Measurements from ENCODE around the gene NPAS3. TPM values are rescaled to one million over a fixed set of nuclear protein-coding genes. Genes with fewer than 3 reads are reported as not detected.

NPAS3 gene
- total and polyA plus RNA-seq, 2 donors (not counting 1 experiment from before 2014, with no cell fraction given), result 0.10 to 0.50 TPM

DNA sequence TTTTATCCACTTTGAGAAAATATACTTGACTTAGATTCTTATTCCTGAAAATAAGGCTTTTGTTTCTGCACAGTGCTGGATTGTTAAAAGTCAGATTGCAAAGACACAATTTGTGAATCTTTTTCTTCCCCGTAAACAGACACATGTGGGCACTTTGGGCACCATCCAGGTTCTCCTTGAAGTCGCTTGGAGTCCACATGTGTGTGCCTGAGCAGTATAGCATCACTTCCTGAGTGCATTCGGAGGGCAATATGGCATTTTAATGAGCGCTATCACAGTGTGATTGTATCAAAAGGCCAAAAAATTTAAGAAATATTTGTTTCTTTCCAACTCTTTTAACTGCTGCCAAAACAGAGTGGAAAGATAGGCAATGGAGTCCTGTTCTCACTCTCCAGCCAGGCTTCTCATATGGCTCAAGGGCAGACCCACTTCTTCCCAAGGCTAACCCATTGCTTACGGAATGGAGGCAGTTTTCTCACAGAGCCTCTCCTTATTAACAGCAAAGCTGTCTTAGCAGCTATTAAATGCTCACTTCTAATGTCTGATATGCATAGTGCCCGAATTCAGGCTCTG lies 615.1 kb downstream of the NPAS3 start:
- no peak overlapping the region for H3K9ac ChIP-seq (ENCODE audit: insufficient read depth, low read length)
- no peaks in the 10 kb centered on the region for H3K79me2 ChIP-seq (ENCODE audit: control insufficient read depth, insufficient read depth, low read length)
- H3K27me3 ChIP-seq (ENCODE audit: control insufficient read depth, insufficient read depth, low read length), result no peaks in the 10 kb centered on the region
- no peak overlapping the region for H3K4me2 ChIP-seq (ENCODE audit: extremely low read depth, insufficient read depth, low read length)
- H3K4me3 ChIP-seq (replicated peaks in 1 of 4; ENCODE audit: control extremely low read depth in 1 of 4, insufficient read depth in 1 of 4, low read depth in 3 of 4, low read length in 4 of 4), result no peak overlapping the region
- no peaks in the 10 kb centered on the region for H3K9me3 ChIP-seq (ENCODE audit: control insufficient read depth, insufficient read depth, low read depth, low read length)
- TF ChIP-seq EZH2 (IDR thresholded peaks at IDR 0.05; ENCODE audit: low read length, missing control alignments), result no peak
- TF ChIP-seq, protein P1, sequence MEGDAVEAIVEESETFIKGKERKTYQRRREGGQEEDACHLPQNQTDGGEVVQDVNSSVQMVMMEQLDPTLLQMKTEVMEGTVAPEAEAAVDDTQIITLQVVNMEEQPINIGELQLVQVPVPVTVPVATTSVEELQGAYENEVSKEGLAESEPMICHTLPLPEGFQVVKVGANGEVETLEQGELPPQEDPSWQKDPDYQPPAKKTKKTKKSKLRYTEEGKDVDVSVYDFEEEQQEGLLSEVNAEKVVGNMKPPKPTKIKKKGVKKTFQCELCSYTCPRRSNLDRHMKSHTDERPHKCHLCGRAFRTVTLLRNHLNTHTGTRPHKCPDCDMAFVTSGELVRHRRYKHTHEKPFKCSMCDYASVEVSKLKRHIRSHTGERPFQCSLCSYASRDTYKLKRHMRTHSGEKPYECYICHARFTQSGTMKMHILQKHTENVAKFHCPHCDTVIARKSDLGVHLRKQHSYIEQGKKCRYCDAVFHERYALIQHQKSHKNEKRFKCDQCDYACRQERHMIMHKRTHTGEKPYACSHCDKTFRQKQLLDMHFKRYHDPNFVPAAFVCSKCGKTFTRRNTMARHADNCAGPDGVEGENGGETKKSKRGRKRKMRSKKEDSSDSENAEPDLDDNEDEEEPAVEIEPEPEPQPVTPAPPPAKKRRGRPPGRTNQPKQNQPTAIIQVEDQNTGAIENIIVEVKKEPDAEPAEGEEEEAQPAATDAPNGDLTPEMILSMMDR (conservative IDR thresholded peaks at IDR 0.05 in 1 of 2, IDR thresholded peaks at IDR 0.05 in 1 of 2; ENCODE audit: low read depth in 1 of 2, low read length in 2 of 2), result no peak
- H3K27ac ChIP-seq (ENCODE audit: insufficient read depth, low read length), result no peak overlapping the region
- H3K36me3 ChIP-seq (ENCODE audit: control insufficient read depth, insufficient read depth, low read length), result no peaks in the 10 kb centered on the region
- no peaks in the 10 kb centered on the region for H3K4me1 ChIP-seq (ENCODE audit: control insufficient read depth, extremely low read depth, insufficient read depth, low read length)
- no peak overlapping the region for H2AFZ ChIP-seq (ENCODE audit: low read length)
- no peaks in the 10 kb centered on the region for H4K20me1 ChIP-seq (ENCODE audit: control insufficient read depth, extremely low read depth, insufficient read depth, low read length)
- no peak for DNase-seq (ENCODE audit: low read depth in 2 of 2)

DNA sequence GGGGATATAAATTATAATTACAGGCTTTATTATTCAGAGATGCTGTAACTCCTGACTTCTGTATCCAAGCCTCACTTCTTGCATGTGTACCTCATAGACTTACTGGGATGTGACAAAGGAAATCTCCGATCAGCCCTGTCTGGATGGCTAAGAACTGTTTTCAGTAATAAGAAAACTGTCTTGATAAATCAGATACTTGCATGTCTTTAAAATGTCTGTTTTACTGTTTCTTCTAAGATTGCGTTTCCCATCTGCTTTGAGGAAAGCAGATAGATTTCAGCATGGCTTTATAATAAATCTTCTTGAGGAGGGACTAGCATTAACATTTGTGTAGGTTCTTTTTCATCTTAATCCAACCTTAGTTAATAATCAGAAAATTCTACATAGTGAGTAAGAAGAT lies 616.3 kb downstream of the NPAS3 start:
- H3K27ac ChIP-seq (ENCODE audit: insufficient read depth, low read length), result no peak overlapping the region
- no peak for TF ChIP-seq EZH2 (IDR thresholded peaks at IDR 0.05; ENCODE audit: low read length, missing control alignments)

DNA sequence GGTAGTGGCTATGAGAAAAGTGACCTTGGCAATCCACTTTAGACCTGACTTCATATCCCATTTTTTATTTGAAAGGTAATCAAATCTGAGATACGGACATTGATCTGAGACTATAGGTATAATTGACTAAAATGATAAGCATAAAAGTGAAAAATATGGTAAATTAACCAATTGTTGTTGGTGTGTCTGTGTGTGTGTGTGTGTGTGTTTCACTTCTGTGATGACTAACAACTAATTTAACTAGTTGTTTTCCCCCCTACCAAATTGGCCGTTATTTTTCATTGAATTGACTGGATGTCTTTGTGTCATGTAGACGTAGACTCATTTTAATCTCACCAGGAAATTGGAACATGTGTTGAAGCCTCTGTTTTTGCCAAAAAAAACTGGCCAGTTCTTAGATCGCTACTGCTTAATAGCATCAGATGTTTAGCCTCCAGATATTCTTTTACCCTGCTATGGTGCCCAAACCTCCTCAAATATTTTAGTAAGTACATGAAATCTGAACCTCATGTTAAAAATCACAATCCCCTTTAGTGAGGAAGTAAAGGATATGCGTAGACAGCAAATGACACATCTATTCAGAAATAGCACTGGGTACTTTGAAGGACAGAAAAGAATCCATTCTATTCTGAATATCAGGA lies 617.2 kb downstream of the NPAS3 start:
- Histone ChIP-seq H2AFZ (ENCODE audit: low read length) (no peak overlapping the region), H3K9me3 (ENCODE audit: control insufficient read depth, insufficient read depth, low read depth, low read length) (no peaks in the 10 kb centered on the region), H3K36me3 (ENCODE audit: control insufficient read depth, insufficient read depth, low read length) (no peaks in the 10 kb centered on the region), H3K4me3 (replicated peaks in 1 of 4; ENCODE audit: control extremely low read depth in 1 of 4, insufficient read depth in 1 of 4, low read depth in 3 of 4, low read length in 4 of 4) (no peak overlapping the region), H3K27me3 (ENCODE audit: control insufficient read depth, insufficient read depth, low read length) (no peaks in the 10 kb centered on the region), H3K4me1 (ENCODE audit: control insufficient read depth, extremely low read depth, insufficient read depth, low read length) (no peaks in the 10 kb centered on the region), H3K79me2 (ENCODE audit: control insufficient read depth, insufficient read depth, low read length) (no peaks in the 10 kb centered on the region), H3K9ac (ENCODE audit: insufficient read depth, low read length) (no peak overlapping the region), H3K4me2 (ENCODE audit: extremely low read depth, insufficient read depth, low read length) (no peak overlapping the region), H4K20me1 (ENCODE audit: control insufficient read depth, extremely low read depth, insufficient read depth, low read length) (no peaks in the 10 kb centered on the region), H3K27ac (ENCODE audit: insufficient read depth, low read length) (no peak overlapping the region)
- TF ChIP-seq, protein P1 (conservative IDR thresholded peaks at IDR 0.05 in 1 of 2, IDR thresholded peaks at IDR 0.05 in 1 of 2; ENCODE audit: low read depth in 1 of 2, low read length in 2 of 2), result no peak
- TF ChIP-seq EZH2 (IDR thresholded peaks at IDR 0.05; ENCODE audit: low read length, missing control alignments), result no peak
- DNase-seq (ENCODE audit: low read depth in 2 of 2), result peak in 1 of 2 donors; percentile 46

More for the DNA sequence above, 616.3 kb downstream of the NPAS3 start:
- no peak for DNase-seq (ENCODE audit: low read depth in 2 of 2)
- H3K36me3 ChIP-seq (ENCODE audit: control insufficient read depth, insufficient read depth, low read length), result no peaks in the 10 kb centered on the region
- H3K9me3 ChIP-seq (ENCODE audit: control insufficient read depth, insufficient read depth, low read depth, low read length), result no peaks in the 10 kb centered on the region
- no peaks in the 10 kb centered on the region for H4K20me1 ChIP-seq (ENCODE audit: control insufficient read depth, extremely low read depth, insufficient read depth, low read length)
- no peak overlapping the region for H3K4me3 ChIP-seq (replicated peaks in 1 of 4; ENCODE audit: control extremely low read depth in 1 of 4, insufficient read depth in 1 of 4, low read depth in 3 of 4, low read length in 4 of 4)
- no peak overlapping the region for H3K9ac ChIP-seq (ENCODE audit: insufficient read depth, low read length)
- H3K79me2 ChIP-seq (ENCODE audit: control insufficient read depth, insufficient read depth, low read length), result no peaks in the 10 kb centered on the region
- no peaks in the 10 kb centered on the region for H3K4me1 ChIP-seq (ENCODE audit: control insufficient read depth, extremely low read depth, insufficient read depth, low read length)
- H3K27me3 ChIP-seq (ENCODE audit: control insufficient read depth, insufficient read depth, low read length), result no peaks in the 10 kb centered on the region
- H3K4me2 ChIP-seq (ENCODE audit: extremely low read depth, insufficient read depth, low read length), result no peak overlapping the region
- H2AFZ ChIP-seq (ENCODE audit: low read length), result no peak overlapping the region
